NOMO-1 (cell line): ENCODE measurements around the gene SLC39A2.
"Not testable (repeated sequence)": the region's sequence is repeated elsewhere in the genome, so short reads cannot be mapped to it uniquely, and the experiment has no call there.

Experiments used
- DNase-seq, 2 experiments: peaks; one replicate each; lab custom pipeline; 2025; ENCODE audit not compliant: unreplicated experiment in 2 of 2; lab: John Stamatoyannopoulos, UW

The SLC39A2 gene

DNA sequence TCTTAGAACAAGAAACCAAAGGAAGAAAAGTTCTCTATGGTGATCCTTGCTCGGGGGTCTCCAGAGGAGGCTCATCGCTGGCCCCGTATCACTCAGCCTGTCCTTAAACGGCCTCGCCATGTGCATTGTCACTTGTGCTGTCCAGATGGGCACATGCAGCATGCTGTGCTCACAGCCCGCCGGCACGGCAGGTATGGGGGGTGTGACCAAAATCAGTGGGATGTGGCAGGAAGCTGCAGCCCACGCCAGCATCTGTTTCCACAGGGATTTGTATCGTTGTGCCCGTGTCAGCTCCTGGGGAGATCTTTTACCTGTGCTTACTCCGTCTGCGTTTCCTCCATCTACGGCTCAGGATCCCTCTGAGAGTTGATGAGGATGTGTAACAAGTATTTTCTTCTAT is 2.6 kb upstream of the SLC39A2 start:
- no peak for DNase-seq

GRCh38 chr14:20997115-20997514 is 2.0 kb upstream of the SLC39A2 start:
- no peak for DNase-seq

GRCh38 chr14:20997564-20997963 is 1.5 kb upstream of the SLC39A2 start:
- DNase-seq: no peak

DNA sequence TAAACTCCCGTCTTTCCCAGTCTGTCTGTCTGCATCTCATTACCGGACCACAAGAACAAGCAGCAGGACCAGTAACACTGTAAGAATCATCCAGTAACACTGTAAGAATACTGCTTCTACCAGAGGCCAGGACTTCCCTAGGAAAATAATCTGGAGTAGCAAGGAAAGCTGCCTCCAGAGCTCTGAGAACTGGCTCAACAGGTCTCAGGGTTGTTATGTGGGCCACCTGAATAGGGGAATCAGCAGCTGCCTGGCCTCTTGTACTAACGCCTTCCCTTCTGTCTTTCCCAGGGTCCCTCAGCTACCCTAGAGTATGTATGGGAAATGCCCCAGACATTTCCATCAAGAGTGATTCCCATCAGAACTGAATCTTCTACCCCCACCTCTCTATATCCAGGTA is 954 bp upstream of the SLC39A2 start:
- no peak for DNase-seq

GRCh38 chr14:20999591-20999990 is 498 bp downstream of the SLC39A2 start:
- no peak for DNase-seq

GRCh38 chr14:21001218-21001617 is 2.1 kb downstream of the SLC39A2 start:
- no peak for DNase-seq

- no peak for DNase-seq
These were observed 4.8 kb downstream of the SLC39A2 start for GRCh38 chr14:21003788-21004346.

DNA sequence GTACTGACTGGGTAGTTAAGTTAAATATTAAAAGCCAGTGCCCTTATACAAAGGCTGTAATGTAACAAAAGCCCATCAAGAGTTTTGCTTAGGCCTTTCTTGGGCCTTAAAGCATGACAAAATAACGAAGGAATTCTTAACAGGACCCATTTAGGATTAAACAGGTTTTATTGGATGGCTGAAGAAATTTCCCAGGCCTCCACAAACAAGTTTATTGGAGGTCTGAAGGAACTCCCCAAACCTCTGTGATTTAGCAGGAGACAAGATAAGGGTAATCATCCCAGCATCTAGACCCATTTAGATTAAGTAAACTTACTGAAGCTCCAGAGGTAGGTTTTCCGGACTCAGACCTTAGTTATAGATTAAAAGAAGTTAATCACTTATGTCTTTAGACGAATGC is 10.6 kb downstream of the SLC39A2 start:
- DNase-seq: not testable (repeated sequence)

- DNase-seq: no peak
These were observed 12.0 kb downstream of the SLC39A2 start for GRCh38 chr14:21011136-21011535.

DNA sequence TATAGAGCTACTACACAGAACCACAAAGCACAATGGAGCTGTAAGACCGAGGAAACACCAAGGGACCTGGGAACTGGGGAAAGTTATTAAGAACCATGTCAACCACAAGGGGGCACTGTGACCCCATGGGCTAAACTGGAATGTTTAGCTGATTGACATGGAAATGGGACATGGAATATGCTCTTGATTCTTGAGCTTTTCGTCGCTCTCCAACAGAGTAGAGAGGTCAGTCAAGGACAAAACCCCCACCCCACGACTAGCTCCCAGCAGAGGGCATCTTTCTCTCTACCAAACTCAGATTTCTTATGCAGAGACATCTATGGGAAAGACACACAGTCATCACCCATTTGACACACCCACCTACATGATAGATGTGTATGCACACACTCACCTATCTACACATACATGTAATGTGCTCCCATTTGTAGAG is 15.7 kb downstream of the SLC39A2 start:
- DNase-seq: peak; percentile 30 to 68

DNA sequence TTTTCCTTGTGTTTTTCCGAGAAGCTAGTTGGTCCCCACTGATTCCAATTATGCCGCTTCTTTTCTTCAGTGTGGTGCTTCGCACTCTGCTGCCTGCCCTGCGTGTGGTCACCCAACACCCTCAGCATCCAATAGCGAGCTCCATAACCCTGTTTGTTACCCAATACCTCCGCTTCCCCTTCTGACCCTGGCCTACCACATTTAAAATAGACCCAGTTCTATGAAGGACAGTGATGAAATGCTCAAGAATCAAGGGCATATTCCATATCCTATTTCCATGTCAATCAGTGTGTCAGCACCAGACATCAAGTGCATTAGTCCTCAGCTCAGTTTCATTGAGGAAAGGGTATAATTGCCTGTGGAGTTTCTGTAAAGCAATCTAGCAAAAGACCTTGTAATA is 16.2 kb downstream of the SLC39A2 start:
- peak; percentile 63 to 88 for DNase-seq

- no peak for DNase-seq
These were observed 17.5 kb downstream of the SLC39A2 start for GRCh38 chr14:21016413-21017190.

GRCh38 chr14:21017528-21018245 is 18.6 kb downstream of the SLC39A2 start:
- peak in 1 of 2 experiments; percentile 12 for DNase-seq

DNA sequence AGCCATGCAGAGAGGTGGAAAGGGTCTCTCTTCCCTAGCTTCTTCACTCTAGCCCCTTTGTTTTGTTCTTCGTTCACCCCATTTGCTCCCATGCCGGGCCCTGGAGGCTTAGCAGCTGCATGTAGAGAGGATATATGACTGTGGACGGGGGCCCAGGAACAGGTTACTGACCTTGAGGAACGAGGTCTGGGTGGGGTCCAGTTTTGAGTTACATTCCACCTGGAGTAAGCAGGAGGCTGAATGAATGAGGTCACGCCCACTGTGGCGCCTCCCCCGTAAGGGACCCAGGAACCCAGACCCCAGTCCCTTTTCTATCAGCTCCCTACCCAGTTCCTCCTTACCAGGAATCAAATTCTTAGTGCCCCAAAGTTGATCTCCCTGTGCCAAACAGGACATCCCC is 19.2 kb downstream of the SLC39A2 start:
- no peak for DNase-seq

GRCh38 chr14:21018781-21019180 is 19.7 kb downstream of the SLC39A2 start:
- no peak for DNase-seq

DNA sequence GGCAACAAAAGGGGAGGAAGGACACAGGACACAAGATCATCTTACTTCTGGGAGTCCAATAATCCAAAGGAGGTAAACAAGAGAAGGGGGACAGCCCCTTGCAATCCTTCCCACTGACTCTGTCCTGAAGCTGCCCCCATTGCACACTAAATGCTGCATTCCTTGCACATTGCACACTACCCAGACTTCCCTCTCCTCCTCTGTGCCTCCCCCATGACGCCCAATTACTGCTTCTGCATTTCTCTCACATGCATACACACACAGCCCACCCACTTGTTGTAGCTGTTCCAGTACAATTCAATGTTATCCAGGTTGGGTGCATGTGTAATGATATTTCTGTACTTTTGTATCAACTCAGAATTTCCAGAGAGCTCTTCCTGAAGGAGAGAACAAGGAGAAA is 20.3 kb downstream of the SLC39A2 start:
- DNase-seq: no peak

DNA sequence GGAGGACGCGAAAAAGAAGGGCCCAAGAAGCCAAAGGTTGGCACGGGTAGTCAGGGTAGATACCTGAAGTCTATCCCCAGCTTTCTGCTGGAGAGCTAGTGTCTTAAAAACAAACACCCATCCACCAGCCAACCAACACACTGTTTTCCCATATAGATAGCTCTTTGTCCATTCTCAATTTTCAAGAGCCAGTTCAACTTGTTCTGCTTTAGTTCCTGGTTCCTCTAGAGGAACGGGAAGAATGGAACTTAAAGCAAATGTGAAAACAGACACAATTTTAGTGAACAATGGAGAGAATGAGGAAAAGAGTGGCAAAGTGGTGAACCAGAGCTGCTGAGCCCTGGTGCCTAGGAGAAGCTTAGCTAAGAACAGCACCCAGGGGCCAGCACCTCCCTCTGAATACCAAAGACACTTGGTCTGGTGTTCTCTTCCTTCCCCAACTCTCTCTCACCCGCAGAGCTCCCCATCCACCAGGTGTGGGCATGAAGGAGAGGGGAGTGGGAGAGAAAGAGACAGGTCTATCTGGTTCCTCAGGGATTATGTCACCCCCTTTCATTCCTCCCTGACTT is 22.0 kb downstream of the SLC39A2 start:
- DNase-seq: no peak

GRCh38 chr14:21022686-21023085 is 23.6 kb downstream of the SLC39A2 start:
- no peak for DNase-seq

DNA sequence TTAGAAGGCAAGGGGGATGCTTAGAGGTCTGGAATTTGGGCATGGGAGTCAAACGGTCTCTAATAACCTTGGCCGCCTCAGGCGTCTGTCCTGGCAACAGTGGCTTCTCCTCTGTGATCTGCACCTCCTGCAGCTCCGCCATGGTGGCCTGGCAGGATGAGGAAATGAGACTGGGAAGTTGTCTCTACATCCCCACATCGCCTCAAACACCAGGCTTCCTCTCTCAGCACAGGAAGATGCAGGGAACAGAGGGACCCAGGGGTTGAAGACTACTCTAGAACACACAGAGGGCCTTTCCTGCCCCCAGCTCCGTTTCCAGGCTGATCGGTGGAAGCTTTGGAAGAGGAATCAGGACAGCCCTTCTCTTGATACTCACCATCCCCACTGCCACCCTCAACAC is 24.1 kb downstream of the SLC39A2 start:
- DNase-seq: no peak

- peak; percentile 9 to 18 for DNase-seq
These were observed 24.9 kb downstream of the SLC39A2 start for GRCh38 chr14:21023817-21024584.
